HAP-1 (cell line): ENCODE measurements around the gene CMTM3.
A peak's percentile ranks its signal among the peaks of the same experiment; 100 is the strongest.

Experiments
- DNase-seq, 2 experiments: peaks; one replicate each; pipeline ENCODE4 v3.0.0-alpha.2; 2016 to 2020; ENCODE audit warnings: low spot score in 2 of 2
- H3K27me3 ChIP-seq: fragments of 250-450 bp; sonication (Bioruptor Pico); 2 replicates; pipeline ENCODE4 v1.5.1; 2020; ENCODE audit warnings: low read depth, mild to moderate bottlenecking, moderate library complexity
- H3K36me3 ChIP-seq: fragments of 250-450 bp; sonication (Bioruptor Pico); replicated peaks from 2 replicates; pipeline ENCODE4 v1.5.1; 2020; ENCODE audit warnings: mild to moderate bottlenecking
- H3K4me1 ChIP-seq: fragments of 250-450 bp; sonication (Bioruptor Pico); 2 replicates; pipeline ENCODE4 v1.5.1; 2020; ENCODE audit warnings: mild to moderate bottlenecking
- H3K4me3 ChIP-seq: fragments of 250-450 bp; sonication (Bioruptor Pico); 2 replicates; pipeline ENCODE4 v1.5.1; 2020; ENCODE audit warnings: mild to moderate bottlenecking, moderate library complexity
- H3K9me3 ChIP-seq: fragments of 250-450 bp; sonication (Bioruptor Pico); 2 replicates; pipeline ENCODE4 v1.5.1; 2020; ENCODE audit warnings: mild to moderate bottlenecking, moderate library complexity
- in situ Hi-C: fragments of 300-500 bp; cut with MboI; formaldehyde crosslinking; loops from 3 replicates; pipeline ENCODE4 v1.14.3; 2020; ENCODE audit warnings: low sequenced_read_pairs, inconsistent platforms, mixed read lengths

Gene CMTM3

GRCh38 chr16:66641387-66641786 lies 36.9 kb downstream of the CMTM3 start:
- in situ Hi-C loops, result no loop called here

GRCh38 chr16:66647866-66648265 lies 43.4 kb downstream of the CMTM3 start:
- no peaks in the 10 kb centered on the region for H3K36me3 ChIP-seq
- in situ Hi-C loops, result no loop called here
- H3K27me3 ChIP-seq, result no peaks in the 10 kb centered on the region
- no peak overlapping the region for H3K4me3 ChIP-seq
- H3K9me3 ChIP-seq, result no peaks in the 10 kb centered on the region
- no peak for DNase-seq
- H3K4me1 ChIP-seq, result peaks cover 14% of the 10 kb centered on the region

More at GRCh38 chr16:66641387-66641786, 36.9 kb downstream of the CMTM3 start:
- Histone ChIP-seq H3K4me1 (peaks cover 22% of the 10 kb centered on the region), H3K9me3 (no peaks in the 10 kb centered on the region), H3K4me3 (no peak overlapping the region), H3K27me3 (no peaks in the 10 kb centered on the region), H3K36me3 (peaks cover 4% of the 10 kb centered on the region)
- DNase-seq, result no peak

GRCh38 chr16:66649167-66649566 lies 44.7 kb downstream of the CMTM3 start:
- Histone ChIP-seq H3K4me3 (no peak overlapping the region), H3K27me3 (no peaks in the 10 kb centered on the region), H3K4me1 (peaks cover 14% of the 10 kb centered on the region), H3K9me3 (no peaks in the 10 kb centered on the region), H3K36me3 (no peaks in the 10 kb centered on the region)
- in situ Hi-C loops, result no loop called here
- DNase-seq, result no peak

- peak in 1 of 2 experiments; percentile 50 for DNase-seq
- Histone ChIP-seq H3K27me3 (no peaks in the 10 kb centered on the region), H3K4me1 (peaks cover 14% of the 10 kb centered on the region), H3K36me3 (no peaks in the 10 kb centered on the region), H3K9me3 (no peaks in the 10 kb centered on the region), H3K4me3 (no peak overlapping the region)
- in situ Hi-C loops, result no loop called here
Measured at GRCh38 chr16:66649636-66650205, 45.2 kb downstream of the CMTM3 start.

GRCh38 chr16:66650707-66651473 lies 46.4 kb downstream of the CMTM3 start:
- H3K4me1 ChIP-seq, result peaks cover 14% of the 10 kb centered on the region
- in situ Hi-C loops, result no loop called here
- no peaks in the 10 kb centered on the region for H3K36me3 ChIP-seq
- no peaks in the 10 kb centered on the region for H3K27me3 ChIP-seq
- H3K9me3 ChIP-seq, result no peaks in the 10 kb centered on the region
- H3K4me3 ChIP-seq, result no peak overlapping the region
- DNase-seq, result peak; percentile 87 to 93

- in situ Hi-C loops, result no loop called here
- DNase-seq, result no peak
- no peak overlapping the region for H3K4me3 ChIP-seq
- H3K4me1 ChIP-seq, result peaks cover 14% of the 10 kb centered on the region
- no peaks in the 10 kb centered on the region for H3K9me3 ChIP-seq
- H3K36me3 ChIP-seq, result no peaks in the 10 kb centered on the region
- H3K27me3 ChIP-seq, result no peaks in the 10 kb centered on the region
Measured at GRCh38 chr16:66651474-66651765, 46.9 kb downstream of the CMTM3 start.

- no peak for DNase-seq
- Histone ChIP-seq H3K4me3 (no peak overlapping the region), H3K36me3 (no peaks in the 10 kb centered on the region), H3K4me1 (peaks cover 14% of the 10 kb centered on the region), H3K27me3 (no peaks in the 10 kb centered on the region), H3K9me3 (no peaks in the 10 kb centered on the region)
- in situ Hi-C loops, result no loop called here
Measured at GRCh38 chr16:66651965-66652364, 47.5 kb downstream of the CMTM3 start.

- no peaks in the 10 kb centered on the region for H3K9me3 ChIP-seq
- H3K4me1 ChIP-seq, result peaks cover 14% of the 10 kb centered on the region
- no peaks in the 10 kb centered on the region for H3K36me3 ChIP-seq
- no peaks in the 10 kb centered on the region for H3K27me3 ChIP-seq
- in situ Hi-C loops, result no loop called here
- no peak for DNase-seq
- H3K4me3 ChIP-seq, result no peak overlapping the region
Measured at GRCh38 chr16:66652661-66653360, 48.3 kb downstream of the CMTM3 start.

- Histone ChIP-seq H3K4me3 (no peak overlapping the region), H3K4me1 (peaks cover 14% of the 10 kb centered on the region), H3K9me3 (no peaks in the 10 kb centered on the region), H3K27me3 (no peaks in the 10 kb centered on the region), H3K36me3 (no peaks in the 10 kb centered on the region)
- in situ Hi-C loops, result no loop called here
- DNase-seq, result no peak
Measured at GRCh38 chr16:66653581-66654350, 49.3 kb downstream of the CMTM3 start.

- peaks cover 17% of the 10 kb centered on the region for H3K4me1 ChIP-seq
- H3K4me3 ChIP-seq, result no peak overlapping the region
- DNase-seq, result no peak
- no peaks in the 10 kb centered on the region for H3K27me3 ChIP-seq
- peaks cover 2% of the 10 kb centered on the region; the same call in 1 of the 2 replicates for H3K36me3 ChIP-seq
- in situ Hi-C loops, result no loop called here
- no peaks in the 10 kb centered on the region for H3K9me3 ChIP-seq
Measured at GRCh38 chr16:66656547-66656946, 52.0 kb downstream of the CMTM3 start.

- Histone ChIP-seq H3K9me3 (no peaks in the 10 kb centered on the region), H3K27me3 (no peaks in the 10 kb centered on the region), H3K36me3 (peaks cover 2% of the 10 kb centered on the region; the same call in 1 of the 2 replicates), H3K4me1 (peaks cover 21% of the 10 kb centered on the region), H3K4me3 (no peak overlapping the region)
- in situ Hi-C loops, result no loop called here
- no peak for DNase-seq
Measured at GRCh38 chr16:66658143-66658859, 53.8 kb downstream of the CMTM3 start.

GRCh38 chr16:66658860-66659190 lies 54.3 kb downstream of the CMTM3 start:
- H3K4me3 ChIP-seq, result no peak overlapping the region
- H3K27me3 ChIP-seq, result no peaks in the 10 kb centered on the region
- H3K9me3 ChIP-seq, result no peaks in the 10 kb centered on the region
- H3K4me1 ChIP-seq, result peaks cover 21% of the 10 kb centered on the region
- DNase-seq, result no peak
- peaks cover 2% of the 10 kb centered on the region; the same call in 1 of the 2 replicates for H3K36me3 ChIP-seq
- in situ Hi-C loops, result no loop called here

- no peak overlapping the region for H3K4me3 ChIP-seq
- H3K27me3 ChIP-seq, result no peaks in the 10 kb centered on the region
- peaks cover 21% of the 10 kb centered on the region for H3K4me1 ChIP-seq
- H3K9me3 ChIP-seq, result no peaks in the 10 kb centered on the region
- in situ Hi-C loops, result no loop called here
- peak; percentile 39 to 59 for DNase-seq
- H3K36me3 ChIP-seq, result peaks cover 5% of the 10 kb centered on the region
Measured at GRCh38 chr16:66660422-66661209, 56.1 kb downstream of the CMTM3 start.
